HEK293T (cell line): ENCODE measurements around the gene OR2T6.
"Not testable (repeated sequence)": the region's sequence is repeated elsewhere in the genome, so short reads cannot be mapped to it uniquely, and the experiment has no call there.

Experiments
- CTCF ChIA-PET: fragments of 350-600 bp; formaldehyde crosslinking; extraction: SDS; loops from one replicate; lab custom pipeline; 2021; ENCODE audit warnings: antibody characterized with exemption, inconsistent platforms; lab: Yijun Ruan, JAX
- POLR2A ChIA-PET: fragments of 350-600 bp; formaldehyde crosslinking; extraction: SDS; loops from one replicate; lab custom pipeline; 2020; ENCODE audit warnings: antibody characterized with exemption, inconsistent platforms; lab: Yijun Ruan, JAX
- DNase-seq: peaks from one replicate; pipeline ENCODE4 v3.0.0; 2012; ENCODE audit warnings: mixed read lengths; ENCODE audit errors: extremely low spot score
- ARNT ChIP-seq: fragments of 450-650 bp; IDR thresholded peaks from 2 replicates; pipeline ENCODE4 v1.6.1; 2017; ENCODE audit warnings: mild to moderate bottlenecking
- BHLHE40 ChIP-seq: fragments of 450-650 bp; IDR thresholded peaks from 2 replicates; pipeline ENCODE4 v1.6.1; 2016; ENCODE audit warnings: mild to moderate bottlenecking, moderate library complexity, borderline replicate concordance
- CTBP1 ChIP-seq: fragments of 450-650 bp; IDR thresholded peaks from 2 replicates; pipeline ENCODE4 v1.6.1; 2016; ENCODE audit warnings: borderline replicate concordance
- ELF4 ChIP-seq: fragments of 450-650 bp; IDR thresholded peaks from 2 replicates; pipeline ENCODE4 v1.6.1; 2017; ENCODE audit warnings: antibody characterized with exemption
- FOXA1 ChIP-seq: fragments of 450-650 bp; IDR thresholded peaks from 2 replicates; pipeline ENCODE4 v1.6.1; 2016; ENCODE audit warnings: mild to moderate bottlenecking
- FOXK2 ChIP-seq: fragments of 450-650 bp; IDR thresholded peaks from 2 replicates; pipeline ENCODE4 v1.6.1; 2016; ENCODE audit warnings: mild to moderate bottlenecking
- FOXM1 ChIP-seq: fragments of 450-650 bp; IDR thresholded peaks from 2 replicates; pipeline ENCODE4 v1.6.1; 2017; ENCODE audit warnings: mild to moderate bottlenecking, borderline replicate concordance
- HDGF ChIP-seq: fragments of 450-650 bp; IDR thresholded peaks from 2 replicates; pipeline ENCODE4 v1.6.1; 2017; ENCODE audit warnings: antibody characterized with exemption, borderline replicate concordance
- L3MBTL2 ChIP-seq: fragments of 450-650 bp; conservative IDR thresholded peaks from 2 replicates; pipeline ENCODE4 v1.6.1; 2016; ENCODE audit warnings: mild to moderate bottlenecking
- LEF1 ChIP-seq: fragments of 450-650 bp; IDR thresholded peaks from 2 replicates; pipeline ENCODE4 v1.6.1; 2017; ENCODE audit warnings: mild to moderate bottlenecking, borderline replicate concordance
- NFRKB ChIP-seq: fragments of 450-650 bp; IDR thresholded peaks from 2 replicates; pipeline ENCODE4 v1.6.1; 2016; ENCODE audit warnings: mild to moderate bottlenecking, moderate library complexity
- SP1 ChIP-seq: fragments of 450-650 bp; IDR thresholded peaks from 2 replicates; pipeline ENCODE4 v1.6.1; 2017
- SUZ12 ChIP-seq: fragments of 450-650 bp; IDR thresholded peaks from 2 replicates; pipeline ENCODE4 v1.6.1; 2016; ENCODE audit warnings: mild to moderate bottlenecking
- TARDBP ChIP-seq: fragments of 450-650 bp; IDR thresholded peaks from 2 replicates; pipeline ENCODE4 v1.6.1; 2016
- ZNF384 ChIP-seq: fragments of 450-650 bp; IDR thresholded peaks from 2 replicates; pipeline ENCODE4 v1.6.1; 2016
- TF ChIP-seq, protein P1 (sequence below): fragments of 450-650 bp; IDR thresholded peaks from 2 replicates; pipeline ENCODE4 v1.6.1; 2016

Gene OR2T6

DNA sequence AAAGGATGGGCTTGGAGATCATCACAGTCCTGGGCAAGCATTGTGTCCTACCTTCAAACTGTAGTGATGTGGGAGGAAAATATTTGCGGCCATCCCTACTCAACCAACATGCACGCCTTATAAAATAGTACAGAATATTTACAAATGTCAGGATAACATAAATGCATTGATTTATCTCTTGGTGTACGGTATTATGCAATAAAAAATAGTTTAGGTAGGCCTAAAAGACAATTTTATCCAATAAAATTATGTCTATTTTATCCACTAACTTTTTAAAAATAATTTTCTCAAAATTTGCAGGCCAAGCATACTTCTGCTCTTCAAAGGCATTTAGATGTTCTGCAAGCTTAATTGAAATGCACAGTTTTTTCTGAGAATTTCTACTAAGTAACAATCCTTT lies 27.2 kb downstream of the OR2T6 start, which contains the start of gene OR2T1:
Gene OR2T1, plus strand, starts transcription at position 301 of the 400 bp plus-strand sequence. CDS start 3,100 bp downstream, outside the sequence.
- no peak for DNase-seq
- ChIA-PET POLR2A (no interaction called here), CTCF (no interaction called here)
- TF ChIP-seq LEF1 (no peak), NFRKB (no peak), ARNT (no peak), L3MBTL2 (no peak), ELF4 (no peak), FOXA1 (no peak), FOXK2 (no peak), FOXM1 (no peak), TARDBP (no peak)
- TF ChIP-seq, protein P1, sequence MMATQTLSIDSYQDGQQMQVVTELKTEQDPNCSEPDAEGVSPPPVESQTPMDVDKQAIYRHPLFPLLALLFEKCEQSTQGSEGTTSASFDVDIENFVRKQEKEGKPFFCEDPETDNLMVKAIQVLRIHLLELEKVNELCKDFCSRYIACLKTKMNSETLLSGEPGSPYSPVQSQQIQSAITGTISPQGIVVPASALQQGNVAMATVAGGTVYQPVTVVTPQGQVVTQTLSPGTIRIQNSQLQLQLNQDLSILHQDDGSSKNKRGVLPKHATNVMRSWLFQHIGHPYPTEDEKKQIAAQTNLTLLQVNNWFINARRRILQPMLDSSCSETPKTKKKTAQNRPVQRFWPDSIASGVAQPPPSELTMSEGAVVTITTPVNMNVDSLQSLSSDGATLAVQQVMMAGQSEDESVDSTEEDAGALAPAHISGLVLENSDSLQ: no peak

GRCh38 chr1:248404024-248404423 lies 28.5 kb downstream of the OR2T6 start:
- CTCF ChIA-PET: no interaction called here
- DNase-seq: peak; percentile 28
- TF ChIP-seq CTBP1 (no peak), ELF4 (no peak), NFRKB (no peak), BHLHE40 (no peak), HDGF (no peak), TARDBP (no peak), SP1 (no peak), ARNT (no peak), SUZ12 (no peak), FOXA1 (no peak), FOXM1 (no peak), LEF1 (no peak), ZNF384 (no peak), FOXK2 (no peak), L3MBTL2 (no peak)
- TF ChIP-seq, protein P1: no peak
- POLR2A ChIA-PET: no interaction called here

DNA sequence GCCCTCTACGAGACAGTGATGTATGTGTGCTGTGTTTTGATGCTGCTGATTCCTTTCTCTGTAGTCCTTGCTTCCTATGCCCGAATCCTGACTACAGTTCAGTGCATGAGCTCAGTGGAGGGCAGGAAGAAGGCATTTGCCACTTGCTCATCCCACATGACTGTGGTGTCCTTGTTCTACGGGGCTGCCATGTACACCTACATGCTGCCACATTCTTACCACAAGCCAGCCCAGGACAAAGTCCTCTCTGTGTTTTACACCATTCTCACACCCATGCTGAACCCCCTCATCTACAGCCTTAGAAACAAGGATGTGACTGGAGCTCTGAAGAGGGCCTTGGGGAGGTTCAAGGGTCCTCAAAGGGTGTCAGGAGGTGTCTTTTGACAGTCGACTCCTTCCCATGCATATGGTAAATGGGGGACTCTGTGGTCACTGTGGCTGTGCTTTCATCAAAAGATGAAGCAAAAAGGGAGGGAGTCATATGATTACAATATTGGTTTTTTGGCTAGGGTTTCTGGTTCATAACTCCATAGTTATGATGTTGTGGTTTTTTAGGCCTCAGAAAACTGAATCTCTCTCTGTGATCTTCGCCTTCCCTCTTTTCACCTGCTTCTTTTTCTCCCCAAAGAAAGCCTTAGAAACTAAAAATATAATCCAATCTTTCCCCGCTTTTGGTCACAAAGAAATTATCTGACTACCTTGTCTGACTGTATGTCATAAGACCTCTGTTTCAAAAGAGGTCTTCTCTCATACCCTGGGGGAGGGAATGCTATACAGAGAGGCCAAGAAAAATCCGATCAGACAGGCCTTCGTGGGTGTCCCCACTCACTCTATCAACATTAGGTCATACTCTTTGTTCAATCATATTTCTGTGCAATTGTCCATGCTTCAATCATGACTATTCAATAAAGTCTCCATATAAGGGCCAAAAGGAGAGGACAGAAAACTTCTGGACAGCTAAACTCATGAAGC lies 31.5 kb downstream of the OR2T6 start:
- ChIA-PET CTCF (no interaction called here), POLR2A (no interaction called here)
- TF ChIP-seq SP1 (no peak), FOXK2 (no peak), LEF1 (no peak), HDGF (no peak), ARNT (no peak), FOXM1 (no peak), L3MBTL2 (no peak), CTBP1 (no peak), TARDBP (no peak)
- no peak for DNase-seq

- TF ChIP-seq ARNT: no peak
- TF ChIP-seq LEF1: no peak
- no peak for TF ChIP-seq SUZ12
- TF ChIP-seq FOXK2: no peak
- no peak for TF ChIP-seq SP1
- no peak for TF ChIP-seq ELF4
- TF ChIP-seq ZNF384: no peak
- TF ChIP-seq BHLHE40: no peak
- no peak for TF ChIP-seq FOXA1
- TF ChIP-seq CTBP1: no peak
- no peak for TF ChIP-seq NFRKB
- TF ChIP-seq HDGF: no peak
- no peak for TF ChIP-seq TARDBP
- no peak for TF ChIP-seq L3MBTL2
- TF ChIP-seq, protein P1: no peak
- no peak for TF ChIP-seq FOXM1
Observed at GRCh38 chr1:248416226-248416625, 40.7 kb downstream of the OR2T6 start.

DNA sequence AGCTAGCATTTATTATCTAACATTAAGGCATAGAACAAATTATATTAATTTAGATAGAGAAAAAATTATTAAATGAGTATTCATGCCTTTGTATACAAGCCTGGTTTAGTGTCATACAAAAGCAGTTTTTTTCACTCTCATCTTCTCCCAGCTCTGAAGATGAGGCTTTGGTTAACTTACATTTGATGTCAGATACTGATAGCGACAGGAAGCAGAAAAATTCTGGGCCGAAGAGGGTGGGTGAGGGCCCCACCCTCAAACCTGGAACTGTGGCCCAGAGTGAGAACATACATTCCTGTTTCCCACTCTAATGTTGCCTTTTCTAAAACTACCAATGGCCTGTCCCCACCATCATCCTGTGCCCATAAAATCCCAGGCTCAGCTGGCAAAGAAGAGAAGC lies 42.3 kb downstream of the OR2T6 start:
- ChIA-PET CTCF (no interaction called here), POLR2A (no interaction called here)
- TF ChIP-seq BHLHE40 (no peak), FOXM1 (no peak), LEF1 (no peak), HDGF (no peak), NFRKB (no peak), ELF4 (no peak), TARDBP (no peak), ARNT (no peak), CTBP1 (no peak), L3MBTL2 (no peak), SP1 (no peak), FOXA1 (no peak)
- DNase-seq: no peak

More at GRCh38 chr1:248416226-248416625, 40.7 kb downstream of the OR2T6 start:
- POLR2A ChIA-PET: no interaction called here
- CTCF ChIA-PET: no interaction called here
- DNase-seq: no peak

- no peak for TF ChIP-seq L3MBTL2
- no peak for TF ChIP-seq CTBP1
- no peak for TF ChIP-seq FOXK2
- no peak for TF ChIP-seq FOXM1
- TF ChIP-seq ZNF384: no peak
- TF ChIP-seq ELF4: no peak
- no peak for TF ChIP-seq ARNT
- TF ChIP-seq TARDBP: no peak
- TF ChIP-seq NFRKB: no peak
- no peak for TF ChIP-seq SUZ12
- no peak for TF ChIP-seq LEF1
- TF ChIP-seq FOXA1: no peak
- no peak for TF ChIP-seq HDGF
- TF ChIP-seq, protein P1: no peak
- TF ChIP-seq BHLHE40: no peak
- no peak for TF ChIP-seq SP1
- ChIA-PET CTCF (no interaction called here), POLR2A (no interaction called here)
- DNase-seq: no peak
Observed at GRCh38 chr1:248421384-248421783, 45.8 kb downstream of the OR2T6 start.

DNA sequence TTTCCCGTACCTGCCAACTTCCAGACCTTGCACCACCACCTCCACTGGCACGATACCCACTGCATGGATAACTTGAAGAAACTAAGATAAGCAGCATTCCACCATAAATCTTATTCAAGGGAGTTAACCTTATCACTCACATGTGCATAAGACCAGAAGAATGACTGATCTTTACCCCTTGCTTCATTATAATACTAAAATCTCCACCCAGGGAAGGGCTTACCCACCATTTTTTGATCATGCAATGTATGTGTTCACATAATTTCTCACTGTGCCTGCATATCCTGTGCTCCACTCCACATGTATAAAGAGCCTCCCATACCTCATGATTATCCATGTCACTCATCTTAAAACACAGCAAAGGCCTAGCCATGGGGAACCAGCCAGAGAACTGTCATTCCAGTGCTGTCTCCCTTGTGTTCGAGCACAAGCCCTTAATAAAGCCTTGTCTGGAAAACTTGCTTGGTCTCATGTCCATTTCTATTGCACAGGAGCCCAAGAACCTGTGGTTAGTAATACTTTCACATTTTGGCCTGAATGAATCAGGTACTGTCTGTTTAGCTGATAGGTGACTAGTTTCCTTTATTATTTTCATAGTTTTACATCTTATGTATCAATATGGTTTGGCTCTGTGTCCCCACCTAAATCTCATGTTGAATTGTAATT lies 52.1 kb downstream of the OR2T6 start:
- CTCF ChIA-PET, DNase-seq, POLR2A ChIA-PET: not testable (repeated sequence)

DNA sequence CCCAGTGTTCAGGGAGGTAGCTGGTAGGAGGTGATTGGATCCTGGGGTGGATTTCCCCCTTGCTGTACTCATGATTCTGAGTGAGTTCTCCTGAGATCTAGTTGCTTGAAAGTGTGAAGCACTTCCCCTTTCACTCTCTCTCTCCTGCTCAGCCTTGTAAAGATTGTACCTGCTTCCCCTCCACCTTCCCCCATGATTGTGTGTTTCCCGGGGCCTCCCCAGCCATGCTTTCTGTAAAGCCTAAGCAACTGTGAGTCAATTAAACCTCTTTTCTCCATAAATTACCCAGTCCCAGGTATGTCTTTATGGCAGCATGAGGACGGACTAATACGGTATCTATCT lies 52.6 kb downstream of the OR2T6 start:
- DNase-seq, POLR2A ChIA-PET, CTCF ChIA-PET: not testable (repeated sequence)

DNA sequence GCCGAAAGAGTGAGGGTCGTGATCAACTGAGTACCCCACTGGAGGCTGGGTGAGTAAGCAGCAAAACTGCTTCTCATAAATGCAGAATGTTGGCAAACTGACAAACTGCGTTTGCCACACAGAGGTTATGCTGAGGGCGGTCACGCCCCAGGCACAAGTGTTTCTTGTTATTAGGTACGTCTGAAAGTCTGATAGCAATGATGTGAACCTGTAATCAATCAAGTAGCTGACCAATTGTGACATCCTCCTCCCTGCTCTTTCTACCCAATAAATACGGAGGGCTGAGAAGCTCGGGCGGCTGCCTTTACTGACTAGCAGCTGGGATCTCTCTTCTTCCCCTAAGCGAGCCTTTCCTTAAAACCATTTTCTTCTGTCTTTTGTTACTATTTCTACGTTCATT lies 56.1 kb downstream of the OR2T6 start:
- DNase-seq, POLR2A ChIA-PET: not testable (repeated sequence)

More for the DNA sequence above, 56.1 kb downstream of the OR2T6 start:
- CTCF ChIA-PET: not testable (repeated sequence)
